Body of pancreas (tissue), 4 donors: Measurements from ENCODE around the gene TM7SF2.

ENCODE experiments used
- CTCF ChIP-seq, 7 experiments: fragments of 450-650 bp in 4 of 7; fragments of 200-600 bp in 3 of 7; sonication (generic) in 3 of 7; IDR thresholded peaks; one replicate each; pipeline ENCODE4 v1.5.1; 2016 to 2019; ENCODE audit warnings: antibody characterized with exemption in 7 of 7
- POLR2A ChIP-seq, 3 donors: fragments of 450-650 bp; IDR thresholded peaks; one replicate each; pipeline ENCODE4 v1.6.1; 2016; ENCODE audit warnings: antibody characterized with exemption in 3 of 3, mild to moderate bottlenecking in 2 of 3

GRCh38 chr11:65120831-65121230, 9.2 kb downstream of the TM7SF2 start:
- TF ChIP-seq CTCF (IDR thresholded peaks at IDR 0.05), result no peak
- TF ChIP-seq POLR2A (IDR thresholded peaks at IDR 0.05), result no peak
